ENCODE results near the gene MRPL22. TPM values are rescaled to one million over a fixed set of nuclear protein-coding genes. Genes with fewer than 3 reads are reported as not detected.

The MRPL22 gene
- total RNA-seq, 2 donors from 2014 or later, result 8.1 to 12.0 TPM

GRCh38 chr5:154896562-154897165 is 44.2 kb upstream of the MRPL22 start:
- peaks cover 24% of the 10 kb centered on the region for H3K36me3 ChIP-seq
- TF ChIP-seq CTCF (IDR thresholded peaks at IDR 0.05), result no peak
- ATAC-seq (ENCODE audit: insufficient number of reproducible peaks, low FRiP score, low read depth), result no peak

GRCh38 chr5:154898210-154898609 is 42.7 kb upstream of the MRPL22 start:
- H3K9me3 ChIP-seq, result no peaks in the 10 kb centered on the region
- no peaks in the 10 kb centered on the region for H3K27me3 ChIP-seq (replicated peaks; ENCODE audit: insufficient read depth)
- H3K36me3 ChIP-seq, result peaks cover 16% of the 10 kb centered on the region
- no peak for TF ChIP-seq CTCF (IDR thresholded peaks at IDR 0.05)
- no peak for ATAC-seq (ENCODE audit: insufficient number of reproducible peaks, low FRiP score, low read depth)
- no peak overlapping the region for H3K4me3 ChIP-seq
- no peak for DNase-seq (ENCODE audit: low spot score)
- peak overlapping the region; percentile 27 to 82 for H3K27ac ChIP-seq
- H3K4me1 ChIP-seq (ENCODE audit: control insufficient read depth in 1 of 2, low read depth in 2 of 2), result peaks cover 2 to 30% of the 10 kb centered on the region in 2 donors

More at GRCh38 chr5:154896562-154897165, 44.2 kb upstream of the MRPL22 start:
- Histone ChIP-seq H3K4me1 (ENCODE audit: control insufficient read depth in 1 of 2, low read depth in 2 of 2) (peaks cover 2 to 30% of the 10 kb centered on the region in 2 donors), H3K27me3 (replicated peaks; ENCODE audit: insufficient read depth) (no peaks in the 10 kb centered on the region), H3K9me3 (no peaks in the 10 kb centered on the region), H3K4me3 (no peak overlapping the region), H3K27ac (no peak overlapping the region)
- DNase-seq (ENCODE audit: low spot score), result no peak

GRCh38 chr5:154899151-154899816 is 41.6 kb upstream of the MRPL22 start:
- no peak for ATAC-seq (ENCODE audit: insufficient number of reproducible peaks, low FRiP score, low read depth)
- peaks cover 11% of the 10 kb centered on the region for H3K36me3 ChIP-seq
- peak overlapping the region; percentile 27 to 82 for H3K27ac ChIP-seq

GRCh38 chr5:154900066-154900465 is 40.8 kb upstream of the MRPL22 start:
- DNase-seq (ENCODE audit: low spot score) (no peak), ATAC-seq (ENCODE audit: insufficient number of reproducible peaks, low FRiP score, low read depth) (no peak)
- Histone ChIP-seq H3K27me3 (replicated peaks; ENCODE audit: insufficient read depth) (no peaks in the 10 kb centered on the region), H3K4me1 (ENCODE audit: control insufficient read depth in 1 of 2, low read depth in 2 of 2) (peaks cover 2 to 30% of the 10 kb centered on the region in 2 donors), H3K27ac (peak overlapping the region; percentile 67 to 82), H3K36me3 (peaks cover 18% of the 10 kb centered on the region), H3K9me3 (no peaks in the 10 kb centered on the region), H3K4me3 (no peak overlapping the region)
- TF ChIP-seq CTCF (IDR thresholded peaks at IDR 0.05), result no peak

More at GRCh38 chr5:154899151-154899816, 41.6 kb upstream of the MRPL22 start:
- no peak for TF ChIP-seq CTCF (IDR thresholded peaks at IDR 0.05)
- Histone ChIP-seq H3K4me1 (ENCODE audit: control insufficient read depth in 1 of 2, low read depth in 2 of 2) (peaks cover 2 to 30% of the 10 kb centered on the region in 2 donors), H3K9me3 (no peaks in the 10 kb centered on the region), H3K27me3 (replicated peaks; ENCODE audit: insufficient read depth) (no peaks in the 10 kb centered on the region), H3K4me3 (no peak overlapping the region)
- DNase-seq (ENCODE audit: low spot score), result no peak

- DNase-seq (ENCODE audit: low spot score), result no peak
- Histone ChIP-seq H3K27ac (peak overlapping the region in 1 of 2 donors; percentile 82), H3K36me3 (peaks cover 19% of the 10 kb centered on the region), H3K4me3 (no peak overlapping the region), H3K27me3 (replicated peaks; ENCODE audit: insufficient read depth) (no peaks in the 10 kb centered on the region), H3K9me3 (no peaks in the 10 kb centered on the region), H3K4me1 (ENCODE audit: control insufficient read depth in 1 of 2, low read depth in 2 of 2) (peaks cover 2 to 30% of the 10 kb centered on the region in 2 donors)
- no peak for TF ChIP-seq CTCF (IDR thresholded peaks at IDR 0.05)
- no peak for ATAC-seq (ENCODE audit: insufficient number of reproducible peaks, low FRiP score, low read depth)
These were observed 39.6 kb upstream of the MRPL22 start for GRCh38 chr5:154901276-154901675.
